ENCODE measurements around the gene GPHN. TPM values are rescaled to one million over a fixed set of nuclear protein-coding genes. Genes with fewer than 3 reads are reported as not detected.

The GPHN gene
- total RNA-seq, 3 donors from 2014 or later: 32.8 to 57.0 (median 38.1) TPM

DNA sequence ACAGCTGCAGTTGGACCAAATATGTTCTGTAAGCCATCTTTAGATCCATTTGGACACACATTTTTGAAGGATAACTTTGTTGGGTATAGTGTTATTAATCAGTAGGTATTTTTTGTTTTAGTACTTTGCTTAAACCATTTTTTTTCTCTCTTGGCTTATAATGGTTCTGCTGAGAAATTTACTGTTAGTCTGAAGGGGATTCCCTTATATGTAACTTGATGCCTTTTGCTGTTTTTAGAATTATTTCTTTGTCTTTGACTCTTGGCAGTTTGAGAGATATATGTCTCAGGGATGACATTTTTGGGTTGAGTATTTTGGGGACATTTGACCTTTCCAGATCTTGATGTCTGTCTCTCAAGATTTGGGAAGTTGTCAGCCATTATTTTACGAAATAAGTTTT, 169.8 kb downstream of the GPHN start:
- DNase-seq (no peak), ATAC-seq (no peak)
- H3K4me1 ChIP-seq (ENCODE audit: low read depth): no peaks in the 10 kb centered on the region
- H3K9me3 ChIP-seq: peaks cover 36% of the 10 kb centered on the region
- TF ChIP-seq, protein P1, sequence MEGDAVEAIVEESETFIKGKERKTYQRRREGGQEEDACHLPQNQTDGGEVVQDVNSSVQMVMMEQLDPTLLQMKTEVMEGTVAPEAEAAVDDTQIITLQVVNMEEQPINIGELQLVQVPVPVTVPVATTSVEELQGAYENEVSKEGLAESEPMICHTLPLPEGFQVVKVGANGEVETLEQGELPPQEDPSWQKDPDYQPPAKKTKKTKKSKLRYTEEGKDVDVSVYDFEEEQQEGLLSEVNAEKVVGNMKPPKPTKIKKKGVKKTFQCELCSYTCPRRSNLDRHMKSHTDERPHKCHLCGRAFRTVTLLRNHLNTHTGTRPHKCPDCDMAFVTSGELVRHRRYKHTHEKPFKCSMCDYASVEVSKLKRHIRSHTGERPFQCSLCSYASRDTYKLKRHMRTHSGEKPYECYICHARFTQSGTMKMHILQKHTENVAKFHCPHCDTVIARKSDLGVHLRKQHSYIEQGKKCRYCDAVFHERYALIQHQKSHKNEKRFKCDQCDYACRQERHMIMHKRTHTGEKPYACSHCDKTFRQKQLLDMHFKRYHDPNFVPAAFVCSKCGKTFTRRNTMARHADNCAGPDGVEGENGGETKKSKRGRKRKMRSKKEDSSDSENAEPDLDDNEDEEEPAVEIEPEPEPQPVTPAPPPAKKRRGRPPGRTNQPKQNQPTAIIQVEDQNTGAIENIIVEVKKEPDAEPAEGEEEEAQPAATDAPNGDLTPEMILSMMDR (IDR thresholded peaks at IDR 0.05): no peak
- H3K36me3 ChIP-seq (ENCODE audit: low read depth): no peaks in the 10 kb centered on the region
- intact Hi-C loops (cut with DNase I, micrococcal nuclease): no loop called here
- no peak overlapping the region for H3K4me3 ChIP-seq

DNA sequence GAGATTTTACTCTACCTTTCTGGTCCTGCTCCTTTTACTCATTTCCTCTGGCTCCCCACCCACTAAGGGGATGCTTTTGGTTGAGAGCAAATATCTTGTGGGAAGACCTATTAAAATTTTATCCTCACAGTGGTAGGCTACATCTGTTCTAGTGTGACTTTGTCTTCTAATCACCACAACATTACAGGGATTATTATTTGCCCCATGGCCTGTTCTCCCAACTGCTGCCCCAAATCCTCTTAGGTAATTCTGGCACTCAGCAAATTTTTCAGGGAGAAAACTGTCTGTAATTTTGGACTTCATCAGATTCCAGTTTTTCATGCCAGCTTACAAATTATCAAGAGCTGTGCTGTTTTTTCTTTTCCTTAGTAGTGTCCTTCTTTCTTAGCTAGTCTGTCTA, 172.3 kb downstream of the GPHN start:
- H3K9me3 ChIP-seq: peaks cover 34% of the 10 kb centered on the region
- DNase-seq: no peak
- no peaks in the 10 kb centered on the region for H3K4me1 ChIP-seq (ENCODE audit: low read depth)
- intact Hi-C loops (cut with DNase I, micrococcal nuclease): no loop called here
- TF ChIP-seq, protein P1 (IDR thresholded peaks at IDR 0.05): no peak
- H3K4me3 ChIP-seq: no peak overlapping the region
- no peak for ATAC-seq
- H3K36me3 ChIP-seq (ENCODE audit: low read depth): no peaks in the 10 kb centered on the region

DNA sequence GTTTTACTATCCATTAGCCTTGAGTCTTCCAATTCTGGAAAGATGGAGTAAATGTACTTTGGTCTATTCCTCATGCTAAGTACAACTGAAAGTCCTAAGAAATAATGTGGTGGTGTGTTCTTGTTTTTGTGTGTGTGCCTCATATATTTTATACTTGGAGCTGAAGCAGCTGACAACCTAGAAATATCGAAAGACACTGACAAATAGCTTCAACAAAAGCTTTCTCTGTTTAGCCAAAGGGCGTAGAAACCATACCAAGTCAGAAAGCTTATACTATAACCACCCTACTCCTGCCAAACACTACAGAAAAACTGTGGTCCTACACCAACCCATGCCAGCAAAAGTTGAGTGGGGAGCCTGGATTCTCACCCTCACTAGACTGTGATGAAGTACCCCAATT, 188.4 kb downstream of the GPHN start:
- TF ChIP-seq, protein P1 (IDR thresholded peaks at IDR 0.05): no peak

DNA sequence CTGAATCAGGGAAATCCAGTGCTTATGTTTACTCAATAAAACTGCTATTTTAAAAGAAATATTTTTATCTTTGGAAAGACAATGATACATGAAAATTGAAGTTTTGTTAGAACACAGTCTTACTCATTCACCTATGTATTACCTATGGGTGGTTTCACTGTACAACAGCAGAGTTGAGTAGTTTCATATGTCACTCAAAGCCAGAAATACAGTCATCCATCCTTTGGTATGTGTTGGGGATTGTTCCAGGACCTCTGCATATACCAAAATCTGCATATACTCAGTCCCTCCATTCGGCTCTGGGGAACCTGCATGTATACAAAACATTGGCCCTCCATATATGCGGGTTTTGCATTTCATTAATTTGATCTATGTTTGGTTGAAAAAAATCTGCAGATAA, 190.6 kb downstream of the GPHN start:
- Histone ChIP-seq H3K4me1 (ENCODE audit: low read depth) (no peaks in the 10 kb centered on the region), H3K9me3 (no peaks in the 10 kb centered on the region), H3K36me3 (ENCODE audit: low read depth) (no peaks in the 10 kb centered on the region), H3K4me3 (no peak overlapping the region)
- intact Hi-C loops (cut with DNase I, micrococcal nuclease): no loop called here
- DNase-seq (no peak), ATAC-seq (no peak)
- TF ChIP-seq, protein P1 (IDR thresholded peaks at IDR 0.05): no peak

More for the DNA sequence above, 188.4 kb downstream of the GPHN start:
- H3K9me3 ChIP-seq: no peaks in the 10 kb centered on the region
- no peaks in the 10 kb centered on the region for H3K4me1 ChIP-seq (ENCODE audit: low read depth)
- ATAC-seq (no peak), DNase-seq (no peak)
- intact Hi-C loops (cut with DNase I, micrococcal nuclease): no loop called here
- no peak overlapping the region for H3K4me3 ChIP-seq
- H3K36me3 ChIP-seq (ENCODE audit: low read depth): no peaks in the 10 kb centered on the region

DNA sequence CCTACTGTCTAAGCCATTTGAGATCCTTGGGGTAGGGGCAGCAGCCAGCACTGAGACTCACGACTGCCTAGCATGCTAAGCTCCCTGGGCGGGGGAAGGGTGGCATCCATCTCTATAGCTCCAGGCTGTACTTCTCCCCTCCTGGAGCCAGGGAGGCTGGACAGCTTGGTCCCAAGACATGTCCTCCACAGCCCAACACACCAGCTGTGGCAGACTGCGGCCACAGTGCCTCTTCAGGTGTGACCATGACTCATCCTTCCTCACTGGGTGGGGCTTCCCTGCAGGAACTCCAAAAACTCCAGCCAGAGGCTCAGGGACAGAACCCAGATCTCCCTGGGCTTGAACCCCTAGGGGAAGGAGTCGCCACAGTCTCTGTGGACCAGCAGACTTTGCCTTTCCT, 193.9 kb downstream of the GPHN start:
- intact Hi-C loops (cut with DNase I, micrococcal nuclease): no loop called here
- no peaks in the 10 kb centered on the region for H3K4me1 ChIP-seq (ENCODE audit: low read depth)
- DNase-seq (no peak), ATAC-seq (no peak)
- H3K9me3 ChIP-seq: peaks cover 12% of the 10 kb centered on the region
- H3K4me3 ChIP-seq: no peak overlapping the region
- TF ChIP-seq, protein P1 (IDR thresholded peaks at IDR 0.05): no peak
- no peaks in the 10 kb centered on the region for H3K36me3 ChIP-seq (ENCODE audit: low read depth)

DNA sequence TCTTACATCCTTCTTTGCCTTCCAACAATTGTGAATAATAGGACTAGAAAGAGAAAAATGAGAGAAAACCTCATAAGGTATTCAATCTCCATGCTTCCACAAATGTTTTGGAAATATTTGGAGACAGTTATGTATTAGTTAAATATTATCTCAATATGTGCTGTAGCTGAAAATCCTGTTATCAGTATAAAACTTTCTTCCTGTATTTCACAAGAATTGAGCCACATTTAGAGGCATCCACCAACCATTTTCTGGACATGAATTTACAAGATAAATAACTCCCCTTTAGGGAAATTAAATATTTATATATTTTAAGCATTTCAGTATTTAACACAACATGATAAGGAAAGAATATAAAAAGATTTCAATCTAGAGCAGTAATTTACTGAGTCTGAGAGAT, 200.3 kb downstream of the GPHN start:
- TF ChIP-seq, protein P1 (IDR thresholded peaks at IDR 0.05): no peak
- Histone ChIP-seq H3K4me1 (ENCODE audit: low read depth) (no peaks in the 10 kb centered on the region), H3K9me3 (peaks cover 13% of the 10 kb centered on the region), H3K36me3 (ENCODE audit: low read depth) (no peaks in the 10 kb centered on the region), H3K4me3 (no peak overlapping the region)
- no peak for ATAC-seq
- intact Hi-C loops (cut with DNase I, micrococcal nuclease): no loop called here
- DNase-seq: no peak

Measured in mucosa of descending colon (tissue), 3 donors.